ENCODE data around the gene POC1A. TPM values are rescaled to one million over a fixed set of nuclear protein-coding genes. Genes with fewer than 3 reads are reported as not detected.

The POC1A gene
- total and polyA plus RNA-seq, 2 of the 8 experiments (the other 6 are each of a cell fraction or from before 2014, with no cell fraction given): 35.7 to 39.2 TPM

GRCh38 chr3:52084216-52084945 lies 69.8 kb downstream of the POC1A start (continued):
- TF ChIP-seq CHD7 (IDR thresholded peaks at IDR 0.05; ENCODE audit: insufficient replicate concordance, low read length): no peak

All from H1 (cell line).